IMR-90 (cell line): ENCODE results near the gene COL4A5. TPM values are rescaled to one million over a fixed set of nuclear protein-coding genes. Genes with fewer than 3 reads are reported as not detected.
"Not testable (repeated sequence)": the region's sequence is repeated elsewhere in the genome, so short reads cannot be mapped to it uniquely, and the experiment has no call there.

Experiments used
- ATAC-seq: fragments of 200-7000 bp; cut with Tn5 transposase; 2 replicates; pipeline ENCODE4 v1.9.1; 2020; ENCODE audit warnings: low read depth, mild to moderate bottlenecking, moderate library complexity
- BruUV-seq: library from RNA; stranded (reverse); fragments of 400-500 nt; replicated peaks from 2 replicates; lab custom pipeline; 2021; lab: Mats Ljungman, UMichigan
- CTCF ChIA-PET: fragments of 300-600 bp; formaldehyde crosslinking; extraction: SDS; loops from one replicate; lab custom pipeline; 2021; ENCODE audit warnings: antibody characterized with exemption; lab: Yijun Ruan, JAX
- POLR2A ChIA-PET: fragments of 300-600 bp; sonication (Branson Sonifier 250); formaldehyde crosslinking; loops from one replicate; lab custom pipeline; 2022; ENCODE audit warnings: antibody characterized with exemption; ENCODE audit not compliant: unreplicated experiment; lab: Charles Lee
- DNase-seq: peaks from one replicate; pipeline ENCODE4 v3.0.0; 2013
- H2AFZ ChIP-seq: replicated peaks from 2 replicates; pipeline ENCODE3; 2013; ENCODE audit warnings: low read length, mild to moderate bottlenecking; ENCODE audit not compliant: poor library complexity
- H2AK5ac ChIP-seq: 2 replicates; pipeline ENCODE4 v1.6.1; 2013; ENCODE audit warnings: low read depth, low read length, inconsistent platforms
- H2AK9ac ChIP-seq: replicated peaks from 2 replicates; pipeline ENCODE3; 2013; ENCODE audit warnings: mild to moderate bottlenecking, low read depth, low read length, moderate library complexity; ENCODE audit not compliant: poor library complexity
- H2BK120ac ChIP-seq: 2 replicates; pipeline ENCODE4 v1.6.1; 2013; ENCODE audit warnings: low read depth, low read length, inconsistent platforms
- H2BK15ac ChIP-seq: 3 replicates; pipeline ENCODE4 v1.6.1; 2013; ENCODE audit warnings: low read depth, low read length, inconsistent platforms
- H2BK20ac ChIP-seq: 2 replicates; pipeline ENCODE4 v1.6.1; 2013; ENCODE audit warnings: low read depth, mild to moderate bottlenecking, inconsistent platforms, low read length, moderate library complexity
- H2BK5ac ChIP-seq: 2 replicates; pipeline ENCODE4 v1.6.1; 2013; ENCODE audit warnings: mild to moderate bottlenecking, low read depth, low read length, inconsistent platforms; ENCODE audit not compliant: poor library complexity, severe bottlenecking
- H3K14ac ChIP-seq: replicated peaks from 2 replicates; pipeline ENCODE4 v1.6.1; 2013; ENCODE audit warnings: low read depth, low read length, inconsistent platforms
- H3K18ac ChIP-seq: 2 replicates; pipeline ENCODE4 v1.6.1; 2013; ENCODE audit warnings: low read depth, low read length, control low read depth
- H3K23ac ChIP-seq: 2 replicates; pipeline ENCODE4 v1.6.1; 2013; ENCODE audit warnings: low read depth, low read length, inconsistent platforms
- H3K27ac ChIP-seq: 2 replicates; pipeline ENCODE4 v1.5.1; 2013; ENCODE audit warnings: mild to moderate bottlenecking, control low read depth, low read length; ENCODE audit not compliant: insufficient read depth
- H3K27me3 ChIP-seq: 2 replicates; pipeline ENCODE4 v1.6.1; 2013; ENCODE audit warnings: low read length; ENCODE audit not compliant: control insufficient read depth, insufficient read depth
- H3K36me3 ChIP-seq: 2 replicates; pipeline ENCODE4 v1.6.1; 2013; ENCODE audit warnings: low read length, mixed read lengths; ENCODE audit not compliant: control insufficient read depth, insufficient read depth
- H3K4ac ChIP-seq: 2 replicates; pipeline ENCODE4 v1.6.1; 2013; ENCODE audit warnings: low read depth, low read length, inconsistent platforms
- H3K4me1 ChIP-seq: 2 replicates; pipeline ENCODE4 v1.6.1; 2013; ENCODE audit warnings: low read length, mixed read lengths; ENCODE audit not compliant: control insufficient read depth, insufficient read depth
- H3K4me2 ChIP-seq: 2 replicates; pipeline ENCODE4 v1.6.1; 2013; ENCODE audit warnings: low read depth, mild to moderate bottlenecking, control low read depth, low read length, moderate library complexity
- H3K4me3 ChIP-seq: 2 replicates; pipeline ENCODE4 v1.5.1; 2013; ENCODE audit warnings: low read depth, mild to moderate bottlenecking, control low read depth, low read length, moderate library complexity; ENCODE audit not compliant: insufficient read depth
- H3K56ac ChIP-seq: 2 replicates; pipeline ENCODE4 v1.6.1; 2013; ENCODE audit warnings: low read length, inconsistent platforms; ENCODE audit not compliant: insufficient read depth; ENCODE audit errors: extremely low read depth
- H3K79me1 ChIP-seq, 2 experiments: 2 replicates each; pipeline ENCODE4 v1.6.1; 2013; ENCODE audit warnings: low read length in 2 of 2, inconsistent platforms in 1 of 2, low read depth in 1 of 2
- H3K9ac ChIP-seq: 2 replicates; pipeline ENCODE4 v1.6.1; 2013; ENCODE audit warnings: low read depth, low read length, control low read depth
- H3K9me1 ChIP-seq: 2 replicates; pipeline ENCODE4 v1.6.1; 2013; ENCODE audit warnings: low read length, inconsistent platforms; ENCODE audit not compliant: insufficient read depth
- H3K9me3 ChIP-seq: 2 replicates; pipeline ENCODE4 v1.6.1; 2013; ENCODE audit warnings: low read length; ENCODE audit not compliant: control insufficient read depth, insufficient read depth
- H4K20me1 ChIP-seq: 2 replicates; pipeline ENCODE4 v1.6.1; 2013; ENCODE audit warnings: low read length, inconsistent platforms; ENCODE audit not compliant: insufficient read depth
- H4K5ac ChIP-seq: 2 replicates; pipeline ENCODE4 v1.6.1; 2013; ENCODE audit warnings: mild to moderate bottlenecking, low read depth, low read length, control low read depth
- H4K8ac ChIP-seq, 2 experiments: 2 replicates each; pipeline ENCODE4 v1.6.1; 2013; ENCODE audit warnings: low read depth in 2 of 2, low read length in 2 of 2, control low read depth in 1 of 2, inconsistent platforms in 1 of 2
- H4K91ac ChIP-seq: 2 replicates; pipeline ENCODE4 v1.6.1; 2013; ENCODE audit warnings: low read depth, low read length, inconsistent platforms; ENCODE audit not compliant: insufficient read depth
- WGBS, 2 experiments: methylation state at CpG; one replicate each; pipeline versions ENCODE4 v1.1.5 to v1.1.7; 2013; ENCODE audit warnings: missing lambda C conversion rate in 2 of 2; ENCODE audit not compliant: insufficient read length in 1 of 2; ENCODE audit errors: extremely low coverage in 2 of 2; 5-methylcytosine and 5-hydroxymethylcytosine counted together
- dilution Hi-C: fragments of 300-500 bp; cut with HindIII; formaldehyde crosslinking; loops from one replicate; pipeline ENCODE4 v1.14.3; 2018; ENCODE audit warnings: low sequenced_read_pairs; ENCODE audit not compliant: unreplicated experiment
- in situ Hi-C: fragments of 300-500 bp; cut with MboI; formaldehyde crosslinking; loops from 3 replicates; pipeline ENCODE4 v1.14.3; 2019; ENCODE audit warnings: low sequenced_read_pairs, inconsistent platforms, mixed read lengths
- intact Hi-C: fragments of 100-400 bp; cut with micrococcal nuclease; formaldehyde crosslinking; loops from 2 replicates; pipeline ENCODE4 v1.10.0; 2022
- polyA plus RNA-seq, 3 experiments: library from polyadenylated mRNA; depleted of rRNA; stranded (reverse); fragments of >200 nt; gene quantifications; 2 replicates each; pipeline ENCODE4 v1.2.3, GENCODE V29; 2012; ENCODE audit warnings: low replicate concordance in 1 of 3
- total RNA-seq: library from RNA; depleted of rRNA; stranded (reverse); fragments of >200 nt; gene quantifications from 2 replicates; pipeline ENCODE4 v1.2.3, GENCODE V29; 2012

COL4A5 gene
- total and polyA plus RNA-seq, 2 of the 4 experiments (the other 2 are of a cell fraction), result 16.3 to 26.6 TPM

DNA sequence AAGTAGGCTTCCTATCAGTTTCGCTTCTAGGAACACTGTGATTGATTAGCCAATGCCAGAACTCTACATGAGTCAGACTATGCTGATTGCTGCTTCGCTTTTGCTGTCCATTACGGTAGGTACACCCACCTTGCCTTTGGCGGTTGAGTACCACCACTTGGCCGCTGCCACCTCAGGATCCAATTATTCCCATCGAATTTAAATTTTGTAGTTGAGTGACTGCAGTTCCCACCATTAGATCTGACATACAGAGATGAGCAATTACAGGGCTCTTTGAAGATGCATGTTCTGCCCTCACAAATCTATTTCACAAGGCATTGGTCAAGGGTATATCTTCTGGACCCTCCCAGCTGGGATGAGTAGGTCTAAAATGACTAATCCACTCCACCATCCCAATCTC, 41.9 kb downstream of the COL4A5 start:
- dilution Hi-C loops, H3K18ac ChIP-seq, H3K23ac ChIP-seq, H4K8ac ChIP-seq, H2AK9ac ChIP-seq, H3K27me3 ChIP-seq, H3K9me3 ChIP-seq, intact Hi-C loops, H3K9me1 ChIP-seq, H3K27ac ChIP-seq, H4K20me1 ChIP-seq, H2BK15ac ChIP-seq, H2AK5ac ChIP-seq, BruUV-seq, H3K36me3 ChIP-seq, H3K4me2 ChIP-seq, ATAC-seq, H3K9ac ChIP-seq, H3K79me1 ChIP-seq, CTCF ChIA-PET, H2BK20ac ChIP-seq, H4K5ac ChIP-seq, POLR2A ChIA-PET, H2BK5ac ChIP-seq, H4K91ac ChIP-seq, H3K4me1 ChIP-seq, H2BK120ac ChIP-seq, H3K56ac ChIP-seq, H2AFZ ChIP-seq, H3K4me3 ChIP-seq, H3K14ac ChIP-seq, DNase-seq, in situ Hi-C loops, H3K4ac ChIP-seq: not testable (repeated sequence)
- 82% methylated on average over 2 of the region's 6 CpGs; no CpG with 5 or more reads in 1 of the 2 experiments for WGBS, 2 experiments
